ENCODE data around the gene MLPH.

- TF ChIP-seq CTCF (IDR thresholded peaks at IDR 0.05) (peak in 1 of 6 experiments; percentile 17), POLR2A (IDR thresholded peaks at IDR 0.05) (no peak)
These were observed 3.9 kb upstream of the MLPH start for GRCh38 chr2:237483018-237483731.
